A673 (cell line): ENCODE results near the gene PEX11G. TPM values are rescaled to one million over a fixed set of nuclear protein-coding genes. Genes with fewer than 3 reads are reported as not detected.
A peak's percentile ranks its signal among the peaks of the same experiment; 100 is the strongest.
"Not testable (repeated sequence)": the region's sequence is repeated elsewhere in the genome, so short reads cannot be mapped to it uniquely, and the experiment has no call there.

Experiments
- BruUV-seq: library from RNA; stranded (reverse); fragments of 400-500 nt; replicated peaks from 2 replicates; lab custom pipeline; 2021; lab: Mats Ljungman, UMichigan
- CTCF ChIA-PET: fragments of 300-600 bp; sonication (Branson Sonifier 250); formaldehyde crosslinking; loops from one replicate; lab custom pipeline; 2022; ENCODE audit warnings: antibody characterized with exemption; lab: Charles Lee
- POLR2A ChIA-PET: fragments of 300-600 bp; sonication (Branson Sonifier 250); formaldehyde crosslinking; loops from one replicate; lab custom pipeline; 2022; ENCODE audit warnings: antibody characterized with exemption; ENCODE audit not compliant: low non-redundant PET; lab: Charles Lee
- DNase-seq: peaks from one replicate; pipeline ENCODE4 v3.0.0-alpha.2; 2015; ENCODE audit warnings: low spot score
- H3K27ac ChIP-seq: fragments of 200-600 bp; sonication (generic); 2 replicates; pipeline ENCODE4 v1.5.1; 2016; ENCODE audit warnings: mixed run types, low read depth, mild to moderate bottlenecking, mixed read lengths, antibody characterized with exemption, low read length; ENCODE audit not compliant: poor library complexity, severe bottlenecking
- H3K27me3 ChIP-seq: fragments of 200-600 bp; sonication (generic); replicated peaks from 2 replicates; pipeline ENCODE4 v1.6.1; 2017; ENCODE audit warnings: mixed run types, low read depth, mild to moderate bottlenecking, mixed read lengths, antibody characterized with exemption, low read length; ENCODE audit not compliant: insufficient read depth, poor library complexity
- H3K36me3 ChIP-seq: fragments of 200-600 bp; sonication (generic); 2 replicates; pipeline ENCODE4 v1.6.1; 2016; ENCODE audit warnings: mixed run types, mild to moderate bottlenecking, mixed read lengths, antibody characterized with exemption, low read length; ENCODE audit not compliant: insufficient read depth, poor library complexity, severe bottlenecking
- H3K4me1 ChIP-seq: fragments of 200-600 bp; sonication (generic); 2 replicates; pipeline ENCODE4 v1.6.1; 2017; ENCODE audit warnings: mixed run types, mild to moderate bottlenecking, mixed read lengths, antibody characterized with exemption, low read length; ENCODE audit not compliant: insufficient read depth, poor library complexity, severe bottlenecking
- H3K4me3 ChIP-seq: fragments of 200-600 bp; sonication (generic); 2 replicates; pipeline ENCODE4 v1.5.1; 2016; ENCODE audit warnings: low read depth, mixed run types, mild to moderate bottlenecking, mixed read lengths, low read length; ENCODE audit not compliant: poor library complexity, severe bottlenecking
- H3K9me3 ChIP-seq: fragments of 200-600 bp; sonication (generic); 2 replicates; pipeline ENCODE4 v1.6.1; 2016; ENCODE audit warnings: mixed run types, low read depth, mild to moderate bottlenecking, mixed read lengths, antibody characterized with exemption, low read length; ENCODE audit not compliant: poor library complexity, severe bottlenecking
- CTCF ChIP-seq: fragments of 300-800, 200-600 bp; sonication (generic); conservative IDR thresholded peaks from 2 replicates; pipeline ENCODE4 v1.5.1; 2017; ENCODE audit warnings: low read depth, mild to moderate bottlenecking, antibody characterized with exemption, low read length, moderate library complexity, mixed read lengths
- EZH2 ChIP-seq: fragments of 200-600 bp; sonication (generic); IDR thresholded peaks from 2 replicates; pipeline ENCODE4 v1.6.1; 2017; ENCODE audit warnings: borderline replicate concordance, low read depth, mild to moderate bottlenecking, mixed read lengths, antibody characterized with exemption, low read length; ENCODE audit not compliant: poor library complexity, severe bottlenecking
- intact Hi-C: fragments of 100-400 bp; cut with micrococcal nuclease; formaldehyde crosslinking; loops from one replicate; pipeline ENCODE4 v1.10.0; 2022; ENCODE audit not compliant: unreplicated experiment
- total RNA-seq: library from RNA; stranded (reverse); gene quantifications from 2 replicates; pipeline ENCODE4 v1.2.3, GENCODE V29; 2021

The PEX11G gene
- total RNA-seq, 1 experiment from 2014 or later, result 1.1 TPM

GRCh38 chr19:7450243-7451223 lies 38.3 kb downstream of the PEX11G start:
- intact Hi-C loops, result no loop called here
- BruUV-seq, result no TSS peak
- Histone ChIP-seq H3K4me3 (no peak overlapping the region), H3K27ac (no peak overlapping the region), H3K27me3 (no peaks in the 10 kb centered on the region), H3K4me1 (no peaks in the 10 kb centered on the region), H3K9me3 (peaks cover 7% of the 10 kb centered on the region), H3K36me3 (peaks cover 14% of the 10 kb centered on the region)
- TF ChIP-seq EZH2 (no peak), CTCF (no peak)
- ChIA-PET POLR2A (no interaction called here), CTCF (no interaction called here)
- DNase-seq, result peak; percentile 48

GRCh38 chr19:7449391-7450070 lies 39.3 kb downstream of the PEX11G start:
- BruUV-seq, H3K9me3 ChIP-seq, POLR2A ChIA-PET, CTCF ChIA-PET, H3K4me1 ChIP-seq, H3K27me3 ChIP-seq, H3K4me3 ChIP-seq, intact Hi-C loops, H3K27ac ChIP-seq, DNase-seq: not testable (repeated sequence)
- H3K36me3 ChIP-seq, result peaks cover 24% of the 10 kb centered on the region

GRCh38 chr19:7447648-7448047 lies 41.2 kb downstream of the PEX11G start:
- intact Hi-C loops, result no loop called here
- CTCF ChIA-PET, result no interaction called here
- Histone ChIP-seq H3K9me3 (peaks cover 7% of the 10 kb centered on the region), H3K27me3 (no peaks in the 10 kb centered on the region), H3K36me3 (peaks cover 20% of the 10 kb centered on the region), H3K4me1 (peaks cover 5% of the 10 kb centered on the region), H3K27ac (no peak overlapping the region), H3K4me3 (no peak overlapping the region)
- no peak for DNase-seq
- no TSS peak for BruUV-seq
- TF ChIP-seq EZH2 (no peak), CTCF (no peak)
- POLR2A ChIA-PET, result no interaction called here
